MM.1S (cell line): ENCODE measurements around the gene CHMP4A.

Experiments
- CTCF ChIP-seq: fragments of 300-600 bp; sonication (generic); IDR thresholded peaks from 2 replicates; pipeline ENCODE4 v1.5.1; 2016; ENCODE audit warnings: antibody characterized with exemption, low read length, mixed read lengths
- EZH2 ChIP-seq: fragments of 300-600 bp; sonication (generic); optimal IDR thresholded peaks from 2 replicates; pipeline ENCODE3; 2017; ENCODE audit warnings: low read depth, mild to moderate bottlenecking, antibody characterized with exemption, low read length, mixed read lengths

DNA sequence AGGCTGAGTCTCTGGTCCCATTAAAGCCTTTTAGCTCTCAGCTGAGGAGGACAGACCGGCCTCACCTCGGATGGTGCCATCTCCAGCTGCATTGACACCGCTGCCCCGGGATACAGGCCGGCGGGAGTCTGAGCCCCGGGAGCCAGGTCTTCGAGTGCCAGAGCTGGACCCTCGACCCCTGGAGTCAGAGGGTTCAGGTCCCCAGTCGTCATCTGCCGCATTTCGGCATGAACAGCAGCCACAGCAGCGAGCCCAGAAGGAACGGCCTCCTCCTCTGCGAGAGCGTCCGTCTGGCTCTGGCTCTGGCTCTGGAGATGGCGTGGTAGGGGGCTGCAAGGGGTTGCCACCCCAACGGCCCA lies 48.7 kb upstream of the CHMP4A start:
- TF ChIP-seq CTCF, result no peak
- TF ChIP-seq EZH2, result no peak
